ENCODE data around the gene EPN3. TPM values are rescaled to one million over a fixed set of nuclear protein-coding genes. Genes with fewer than 3 reads are reported as not detected.

Gene EPN3
- total RNA-seq, 1 experiment from 2014 or later = 20.5 TPM

DNA sequence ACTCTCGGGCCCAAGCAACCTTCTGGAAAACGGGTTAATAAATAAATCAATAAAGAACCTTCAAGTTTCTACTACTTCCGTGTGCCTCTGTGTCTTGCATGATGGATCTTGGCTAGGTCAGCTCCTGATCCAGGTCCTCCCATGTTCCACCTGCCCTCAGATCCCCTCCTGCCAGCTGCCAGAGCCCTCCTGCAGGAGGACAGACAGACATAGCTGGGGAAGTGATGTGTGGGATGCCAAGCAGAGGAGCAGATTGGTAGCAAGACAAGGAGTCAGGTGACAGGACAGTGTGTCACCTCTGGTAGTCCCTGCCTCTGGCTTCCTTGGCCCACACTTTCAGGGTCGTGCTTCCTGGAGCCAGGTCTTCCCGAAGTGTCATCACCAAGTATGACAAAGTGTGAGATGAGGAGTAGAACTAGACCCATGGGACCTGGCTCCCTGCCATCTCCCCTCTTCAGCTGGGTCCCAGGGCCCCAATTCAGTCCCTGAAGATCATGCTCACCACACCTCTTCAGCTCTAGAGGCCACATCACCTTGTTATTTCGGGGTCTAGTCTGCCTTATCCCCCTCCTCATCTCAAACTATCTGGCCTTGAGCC is 1.0 kb upstream of the EPN3 start:
- Histone ChIP-seq H3K79me2 (ENCODE audit: low read length) (peaks cover 34% of the 10 kb centered on the region), H3K9me2 (replicated peaks; ENCODE audit: low read length) (no peaks in the 10 kb centered on the region), H2AFZ (ENCODE audit: low read length) (0 out of 2 replicates have a peak overlapping the region, but pooled peaks have one; percentile 75), H3K4me2 (ENCODE audit: low read length) (peak overlapping the region; percentile 95), H3K4me1 (ENCODE audit: insufficient read depth, low read length) (peaks cover 33% of the 10 kb centered on the region), H4K20me1 (ENCODE audit: low read length) (no peaks in the 10 kb centered on the region), H3K9ac (ENCODE audit: low read length) (no peak overlapping the region), H3K9me3 (ENCODE audit: low read length) (no peaks in the 10 kb centered on the region), H3K27me3 (ENCODE audit: low read length) (no peaks in the 10 kb centered on the region), H3K4me3 (ENCODE audit: low read length) (no peak overlapping the region), H3K27ac (ENCODE audit: low read length) (no peak overlapping the region), H3F3A (ENCODE audit: low read length, unreplicated experiment) (no peaks in the 10 kb centered on the region), H3K36me3 (ENCODE audit: low read depth, low read length) (peaks cover 4% of the 10 kb centered on the region; the same call in 1 of the 2 replicates)
- ChIA-PET CTCF (no interaction called here), POLR2A (ENCODE audit: unreplicated experiment) (no interaction called here)
- no peak for TF ChIP-seq EZH2phosphoT487 (IDR thresholded peaks at IDR 0.05; ENCODE audit: borderline replicate concordance, low read length)
- TF ChIP-seq EZH2 (IDR thresholded peaks at IDR 0.05; ENCODE audit: low read length, unreplicated experiment) = no peak
- TF ChIP-seq, protein P1, sequence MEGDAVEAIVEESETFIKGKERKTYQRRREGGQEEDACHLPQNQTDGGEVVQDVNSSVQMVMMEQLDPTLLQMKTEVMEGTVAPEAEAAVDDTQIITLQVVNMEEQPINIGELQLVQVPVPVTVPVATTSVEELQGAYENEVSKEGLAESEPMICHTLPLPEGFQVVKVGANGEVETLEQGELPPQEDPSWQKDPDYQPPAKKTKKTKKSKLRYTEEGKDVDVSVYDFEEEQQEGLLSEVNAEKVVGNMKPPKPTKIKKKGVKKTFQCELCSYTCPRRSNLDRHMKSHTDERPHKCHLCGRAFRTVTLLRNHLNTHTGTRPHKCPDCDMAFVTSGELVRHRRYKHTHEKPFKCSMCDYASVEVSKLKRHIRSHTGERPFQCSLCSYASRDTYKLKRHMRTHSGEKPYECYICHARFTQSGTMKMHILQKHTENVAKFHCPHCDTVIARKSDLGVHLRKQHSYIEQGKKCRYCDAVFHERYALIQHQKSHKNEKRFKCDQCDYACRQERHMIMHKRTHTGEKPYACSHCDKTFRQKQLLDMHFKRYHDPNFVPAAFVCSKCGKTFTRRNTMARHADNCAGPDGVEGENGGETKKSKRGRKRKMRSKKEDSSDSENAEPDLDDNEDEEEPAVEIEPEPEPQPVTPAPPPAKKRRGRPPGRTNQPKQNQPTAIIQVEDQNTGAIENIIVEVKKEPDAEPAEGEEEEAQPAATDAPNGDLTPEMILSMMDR (conservative IDR thresholded peaks at IDR 0.05; ENCODE audit: low read depth, low read length) = no peak
- intact Hi-C loops (cut with micrococcal nuclease) = loop anchor here (2.0 kb wide), 1 partner anchor 49 kb away; no protein-coding TSS in a partner anchor
- DNase-seq = no peak
- ATAC-seq = no peak
- BruUV-seq (replicated peaks) = no TSS peak

DNA sequence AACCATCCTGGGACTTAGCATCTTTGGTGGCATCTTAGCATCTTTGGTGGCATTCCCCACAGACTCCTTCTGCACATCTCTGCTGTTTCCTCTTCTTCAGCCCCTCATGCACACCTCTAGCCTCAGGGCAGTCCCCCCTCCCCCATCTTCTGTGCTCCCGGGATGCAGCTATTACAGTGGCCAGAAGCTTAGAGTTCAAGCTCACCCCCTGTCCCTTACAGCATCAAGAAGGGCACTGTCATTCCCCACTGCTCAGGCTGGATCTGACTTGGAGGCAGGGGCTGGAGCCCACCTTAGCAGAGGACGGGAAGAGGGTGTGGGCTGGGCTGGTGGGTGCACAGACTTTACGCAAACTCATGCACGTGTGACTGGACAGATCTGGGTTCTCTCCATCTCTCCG is 650 bp downstream of the EPN3 start:
- Histone ChIP-seq H3K4me2 (ENCODE audit: low read length) (peak overlapping the region; percentile 95), H3K9me3 (ENCODE audit: low read length) (no peaks in the 10 kb centered on the region), H3K9me2 (replicated peaks; ENCODE audit: low read length) (no peaks in the 10 kb centered on the region), H3K79me2 (ENCODE audit: low read length) (peaks cover 35% of the 10 kb centered on the region), H4K20me1 (ENCODE audit: low read length) (no peaks in the 10 kb centered on the region), H3K27ac (ENCODE audit: low read length) (peak overlapping the region; percentile 76), H3K4me1 (ENCODE audit: insufficient read depth, low read length) (peaks cover 33% of the 10 kb centered on the region), H3K4me3 (ENCODE audit: low read length) (peak overlapping the region; percentile 78), H2AFZ (ENCODE audit: low read length) (peak overlapping the region; percentile 75), H3F3A (ENCODE audit: low read length, unreplicated experiment) (no peaks in the 10 kb centered on the region), H3K36me3 (ENCODE audit: low read depth, low read length) (peaks cover 11% of the 10 kb centered on the region; the same call in 1 of the 2 replicates), H3K9ac (ENCODE audit: low read length) (peak overlapping the region; percentile 66), H3K27me3 (ENCODE audit: low read length) (no peaks in the 10 kb centered on the region)
- no peak for ATAC-seq
- intact Hi-C loops (cut with micrococcal nuclease) = loop anchor here (2.0 kb wide), 1 partner anchor 50 kb away; no protein-coding TSS in a partner anchor
- DNase-seq = no peak
- BruUV-seq (replicated peaks) = no TSS peak
- POLR2A ChIA-PET (ENCODE audit: unreplicated experiment) = interaction anchor here (0.5 to 0.6 kb wide), 2 partner anchors 32 to 104 kb away, joined by 3 to 11 read pairs; no protein-coding TSS in a partner anchor
- TF ChIP-seq, protein P1 (conservative IDR thresholded peaks at IDR 0.05; ENCODE audit: low read depth, low read length) = no peak
- no peak for TF ChIP-seq EZH2phosphoT487 (IDR thresholded peaks at IDR 0.05; ENCODE audit: borderline replicate concordance, low read length)
- TF ChIP-seq EZH2 (IDR thresholded peaks at IDR 0.05; ENCODE audit: low read length, unreplicated experiment) = no peak
- CTCF ChIA-PET = interaction anchor here (1.4 kb wide), 1 partner anchor 32 kb away, joined by 3 read pairs; no protein-coding TSS in a partner anchor

GRCh38 chr17:50533720-50534148 is 1.2 kb downstream of the EPN3 start:
- CTCF ChIA-PET = interaction anchor here (1.4 kb wide), 1 partner anchor 32 kb away, joined by 3 read pairs; no protein-coding TSS in a partner anchor
- Histone ChIP-seq H3K79me2 (ENCODE audit: low read length) (peaks cover 35% of the 10 kb centered on the region), H3K9ac (ENCODE audit: low read length) (peak overlapping the region; percentile 66), H3F3A (ENCODE audit: low read length, unreplicated experiment) (no peaks in the 10 kb centered on the region), H3K36me3 (ENCODE audit: low read depth, low read length) (peaks cover 11% of the 10 kb centered on the region; the same call in 1 of the 2 replicates), H2AFZ (ENCODE audit: low read length) (peak overlapping the region; percentile 75), H3K27me3 (ENCODE audit: low read length) (no peaks in the 10 kb centered on the region), H3K4me2 (ENCODE audit: low read length) (peak overlapping the region; percentile 95), H4K20me1 (ENCODE audit: low read length) (no peaks in the 10 kb centered on the region), H3K4me1 (ENCODE audit: insufficient read depth, low read length) (peaks cover 33% of the 10 kb centered on the region), H3K9me2 (replicated peaks; ENCODE audit: low read length) (no peaks in the 10 kb centered on the region), H3K27ac (ENCODE audit: low read length) (peak overlapping the region; percentile 76), H3K9me3 (ENCODE audit: low read length) (no peaks in the 10 kb centered on the region), H3K4me3 (ENCODE audit: low read length) (peak overlapping the region; percentile 78)
- DNase-seq (peak; percentile 63), ATAC-seq (peak; percentile 64)
- no TSS peak for BruUV-seq (replicated peaks)
- TF ChIP-seq, protein P1 (conservative IDR thresholded peaks at IDR 0.05; ENCODE audit: low read depth, low read length) = no peak
- TF ChIP-seq EZH2phosphoT487 (IDR thresholded peaks at IDR 0.05; ENCODE audit: borderline replicate concordance, low read length) (no peak), EZH2 (IDR thresholded peaks at IDR 0.05; ENCODE audit: low read length, unreplicated experiment) (no peak)
- POLR2A ChIA-PET (ENCODE audit: unreplicated experiment) = interaction anchor here (0.6 kb wide), 1 partner anchor 103 kb away, joined by 11 read pairs; no protein-coding TSS in a partner anchor
- intact Hi-C loops (cut with micrococcal nuclease) = loop anchor here (2.0 kb wide), 1 partner anchor 51 kb away; no protein-coding TSS in a partner anchor

Data from PC-3 (cell line).